PFSK-1 (cell line): ENCODE measurements around the gene FUT4.

Experiments used
- POLR2AphosphoS5 ChIP-seq: IDR thresholded peaks from 2 replicates; pipeline ENCODE4 v1.6.1; 2012; ENCODE audit warnings: low read depth, mild to moderate bottlenecking, control low read depth, low read length, moderate library complexity
- SIN3A ChIP-seq: IDR thresholded peaks from 2 replicates; pipeline ENCODE4 v1.6.1; 2012; ENCODE audit warnings: mild to moderate bottlenecking, low read length, moderate library complexity, borderline replicate concordance; ENCODE audit not compliant: insufficient read depth
- TF ChIP-seq, protein P1 (sequence below), 2 experiments: IDR thresholded peaks; 2 replicates each; pipeline versions ENCODE4 v1.6.1 to v1.8.0; 2011 to 2012; ENCODE audit warnings: low read depth in 2 of 2, low read length in 2 of 2, control low read depth in 1 of 2, inconsistent platforms in 1 of 2, mild to moderate bottlenecking in 1 of 2, moderate library complexity in 1 of 2; ENCODE audit not compliant: insufficient read depth in 1 of 2

- TF ChIP-seq POLR2AphosphoS5 (no peak), SIN3A (no peak)
- TF ChIP-seq, protein P1, sequence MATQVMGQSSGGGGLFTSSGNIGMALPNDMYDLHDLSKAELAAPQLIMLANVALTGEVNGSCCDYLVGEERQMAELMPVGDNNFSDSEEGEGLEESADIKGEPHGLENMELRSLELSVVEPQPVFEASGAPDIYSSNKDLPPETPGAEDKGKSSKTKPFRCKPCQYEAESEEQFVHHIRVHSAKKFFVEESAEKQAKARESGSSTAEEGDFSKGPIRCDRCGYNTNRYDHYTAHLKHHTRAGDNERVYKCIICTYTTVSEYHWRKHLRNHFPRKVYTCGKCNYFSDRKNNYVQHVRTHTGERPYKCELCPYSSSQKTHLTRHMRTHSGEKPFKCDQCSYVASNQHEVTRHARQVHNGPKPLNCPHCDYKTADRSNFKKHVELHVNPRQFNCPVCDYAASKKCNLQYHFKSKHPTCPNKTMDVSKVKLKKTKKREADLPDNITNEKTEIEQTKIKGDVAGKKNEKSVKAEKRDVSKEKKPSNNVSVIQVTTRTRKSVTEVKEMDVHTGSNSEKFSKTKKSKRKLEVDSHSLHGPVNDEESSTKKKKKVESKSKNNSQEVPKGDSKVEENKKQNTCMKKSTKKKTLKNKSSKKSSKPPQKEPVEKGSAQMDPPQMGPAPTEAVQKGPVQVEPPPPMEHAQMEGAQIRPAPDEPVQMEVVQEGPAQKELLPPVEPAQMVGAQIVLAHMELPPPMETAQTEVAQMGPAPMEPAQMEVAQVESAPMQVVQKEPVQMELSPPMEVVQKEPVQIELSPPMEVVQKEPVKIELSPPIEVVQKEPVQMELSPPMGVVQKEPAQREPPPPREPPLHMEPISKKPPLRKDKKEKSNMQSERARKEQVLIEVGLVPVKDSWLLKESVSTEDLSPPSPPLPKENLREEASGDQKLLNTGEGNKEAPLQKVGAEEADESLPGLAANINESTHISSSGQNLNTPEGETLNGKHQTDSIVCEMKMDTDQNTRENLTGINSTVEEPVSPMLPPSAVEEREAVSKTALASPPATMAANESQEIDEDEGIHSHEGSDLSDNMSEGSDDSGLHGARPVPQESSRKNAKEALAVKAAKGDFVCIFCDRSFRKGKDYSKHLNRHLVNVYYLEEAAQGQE (IDR thresholded peaks at IDR 0.05; ENCODE audit: insufficient read depth in 1 of 2, low read depth in 2 of 2, low read length in 2 of 2): no peak
These were observed 23.5 kb downstream of the FUT4 start, which contains the start of gene PIWIL4 for GRCh38 chr11:94567181-94567670.
